NCI-H460 (cell line): ENCODE results near the gene ATP13A4. TPM values are rescaled to one million over a fixed set of nuclear protein-coding genes. Genes with fewer than 3 reads are reported as not detected.
"Not testable (repeated sequence)": the region's sequence is repeated elsewhere in the genome, so short reads cannot be mapped to it uniquely, and the experiment has no call there.

Source experiments
- DNase-seq: peaks from one replicate; pipeline ENCODE4 v3.0.0-alpha.2; 2016; ENCODE audit warnings: low read depth; ENCODE audit errors: extremely low read depth
- total RNA-seq: library from RNA; depleted of rRNA; stranded (reverse); fragments of >200 nt; shearing (Covaris generic); gene quantifications from 2 replicates; pipeline ENCODE4 v1.2.3, GENCODE V29; 2014

Gene ATP13A4
- total RNA-seq, 1 experiment from 2014 or later: not detected

GRCh38 chr3:193563426-193563825 lies 8.7 kb upstream of the ATP13A4 start:
- DNase-seq: no peak

GRCh38 chr3:193560870-193561269 lies 6.2 kb upstream of the ATP13A4 start:
- no peak for DNase-seq

- no peak for DNase-seq
Measured at GRCh38 chr3:193560091-193560490, 5.4 kb upstream of the ATP13A4 start.

GRCh38 chr3:193559100-193559499 lies 4.4 kb upstream of the ATP13A4 start:
- no peak for DNase-seq

GRCh38 chr3:193556841-193557240 lies 2.1 kb upstream of the ATP13A4 start:
- DNase-seq: no peak

GRCh38 chr3:193553586-193553985 lies 1.1 kb downstream of the ATP13A4 start:
- DNase-seq: no peak

- DNase-seq: no peak
Measured at GRCh38 chr3:193552923-193553322, 1.8 kb downstream of the ATP13A4 start.

- DNase-seq: no peak
Measured at GRCh38 chr3:193548406-193548805, 6.3 kb downstream of the ATP13A4 start.

- DNase-seq: no peak
Measured at GRCh38 chr3:193546129-193546528, 8.6 kb downstream of the ATP13A4 start.

- no peak for DNase-seq
Measured at GRCh38 chr3:193545304-193545703, 9.4 kb downstream of the ATP13A4 start.

GRCh38 chr3:193544289-193544688 lies 10.4 kb downstream of the ATP13A4 start:
- no peak for DNase-seq

- DNase-seq: no peak
Measured at GRCh38 chr3:193530231-193531165, 24.2 kb downstream of the ATP13A4 start.

GRCh38 chr3:193526085-193526484 lies 28.6 kb downstream of the ATP13A4 start:
- DNase-seq: not testable (repeated sequence)

GRCh38 chr3:193522473-193522872 lies 32.2 kb downstream of the ATP13A4 start:
- DNase-seq: no peak

- no peak for DNase-seq
Measured at GRCh38 chr3:193520738-193521137, 34.0 kb downstream of the ATP13A4 start.

GRCh38 chr3:193515966-193516365 lies 38.7 kb downstream of the ATP13A4 start:
- no peak for DNase-seq

- DNase-seq: no peak
Measured at GRCh38 chr3:193510154-193510553, 44.5 kb downstream of the ATP13A4 start.

GRCh38 chr3:193509103-193509965 lies 45.4 kb downstream of the ATP13A4 start:
- peak; percentile 11 for DNase-seq

GRCh38 chr3:193508108-193508507 lies 46.6 kb downstream of the ATP13A4 start:
- DNase-seq: no peak

- no peak for DNase-seq
Measured at GRCh38 chr3:193507566-193507965, 47.1 kb downstream of the ATP13A4 start.

GRCh38 chr3:193506921-193507320 lies 47.8 kb downstream of the ATP13A4 start:
- DNase-seq: no peak
